Stimulated activated CD4-positive, alpha-beta T cell treated with anti-CD3 and anti-CD28 coated beads, Interleukin-1b, Interleukin-23, amount 100 ng/mL, for 1 hour (primary cell): Measurements from ENCODE around the gene VPS11.

Experiments
- DNase-seq, 2 donors: peaks; one replicate each; pipeline ENCODE4 v3.0.0-alpha.2; 2020; ENCODE audit warnings: low read depth in 2 of 2

VPS11 gene

GRCh38 chr11:119121008-119121810 is 53.6 kb downstream of the VPS11 start, which contains the start of gene HINFP:
Gene HINFP, plus strand, starts transcription at chr11:119121580. Its CDS starts 5,365 bp downstream, at chr11:119126945.
- peak; percentile 99 for DNase-seq

- DNase-seq, result no peak
Measured at GRCh38 chr11:119121811-119122124, 54.1 kb downstream of the VPS11 start.

GRCh38 chr11:119125821-119126220 is 58.2 kb downstream of the VPS11 start:
- no peak for DNase-seq

GRCh38 chr11:119126675-119127268 is 59.2 kb downstream of the VPS11 start:
- no peak for DNase-seq

- DNase-seq, result no peak
Measured at GRCh38 chr11:119130662-119131061, 63.0 kb downstream of the VPS11 start.
